Renal cortex interstitium (tissue), 11 donors: ENCODE measurements around the gene PEX14. TPM values are rescaled to one million over a fixed set of nuclear protein-coding genes. Genes with fewer than 3 reads are reported as not detected.

ENCODE experiments used
- DNase-seq, 11 donors: peaks; one replicate each; pipeline ENCODE4 v3.0.0-alpha.2; 2013; ENCODE audit warnings: low read depth in 9 of 11, low spot score in 4 of 11; ENCODE audit errors: extremely low read depth in 1 of 11
- polyA plus RNA-seq, 3 donors: library from polyadenylated mRNA; unstranded; fragments of 120-200 nt; gene quantifications; one replicate each; pipeline ENCODE4 v1.2.1, GENCODE V29; 2013; ENCODE audit not compliant: insufficient read length in 3 of 3

The PEX14 gene
- polyA plus RNA-seq, 3 donors, result 20.5 to 25.2 (median 24.7) TPM

DNA sequence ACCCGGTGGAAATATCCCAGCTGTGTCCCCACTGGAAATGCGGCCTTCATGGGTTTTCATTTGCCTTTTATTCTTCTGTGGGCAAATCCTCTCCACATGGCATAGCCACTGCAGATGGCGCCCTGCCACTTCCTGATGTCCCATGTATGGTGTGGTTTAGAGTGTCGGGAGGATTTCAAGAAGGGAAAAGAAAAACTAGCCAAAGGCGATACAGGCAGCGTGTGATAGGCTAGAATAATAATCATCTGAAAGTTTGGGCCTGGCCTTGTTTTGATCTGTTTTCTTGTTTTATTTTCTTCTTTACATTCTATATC, 123.6 kb downstream of the PEX14 start:
- DNase-seq, result peak in 1 of 11 donors; percentile 19

DNA sequence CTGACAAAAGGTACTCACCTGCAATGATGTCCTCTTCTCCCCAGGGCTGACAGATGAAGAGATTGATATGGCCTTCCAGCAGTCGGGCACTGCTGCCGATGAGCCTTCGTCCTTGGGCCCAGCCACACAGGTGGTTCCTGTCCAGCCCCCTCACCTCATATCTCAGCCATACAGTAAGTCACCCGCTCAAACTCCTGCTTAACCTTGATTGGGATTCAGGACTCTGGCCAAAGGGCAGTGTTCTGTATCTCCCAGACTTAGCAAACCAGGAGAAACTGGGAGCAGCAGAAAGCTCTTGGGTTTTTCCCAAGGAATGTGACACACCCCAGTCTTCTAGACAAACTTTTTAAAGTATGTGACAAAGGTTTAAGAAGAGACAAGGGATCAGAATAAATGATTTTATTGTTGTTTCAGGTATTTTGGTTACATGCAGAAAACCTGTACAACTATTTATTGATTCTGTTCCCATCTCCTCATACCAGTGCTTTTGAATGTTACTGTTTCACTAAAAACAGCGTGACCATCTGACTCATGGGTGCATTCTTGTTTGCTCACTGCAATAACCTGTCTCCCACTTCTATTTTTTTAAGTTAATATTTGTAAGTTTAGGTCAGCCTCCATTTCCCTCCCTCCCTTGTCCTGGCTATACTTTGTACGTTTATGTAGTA, 124.6 kb downstream of the PEX14 start:
- no peak for DNase-seq

DNA sequence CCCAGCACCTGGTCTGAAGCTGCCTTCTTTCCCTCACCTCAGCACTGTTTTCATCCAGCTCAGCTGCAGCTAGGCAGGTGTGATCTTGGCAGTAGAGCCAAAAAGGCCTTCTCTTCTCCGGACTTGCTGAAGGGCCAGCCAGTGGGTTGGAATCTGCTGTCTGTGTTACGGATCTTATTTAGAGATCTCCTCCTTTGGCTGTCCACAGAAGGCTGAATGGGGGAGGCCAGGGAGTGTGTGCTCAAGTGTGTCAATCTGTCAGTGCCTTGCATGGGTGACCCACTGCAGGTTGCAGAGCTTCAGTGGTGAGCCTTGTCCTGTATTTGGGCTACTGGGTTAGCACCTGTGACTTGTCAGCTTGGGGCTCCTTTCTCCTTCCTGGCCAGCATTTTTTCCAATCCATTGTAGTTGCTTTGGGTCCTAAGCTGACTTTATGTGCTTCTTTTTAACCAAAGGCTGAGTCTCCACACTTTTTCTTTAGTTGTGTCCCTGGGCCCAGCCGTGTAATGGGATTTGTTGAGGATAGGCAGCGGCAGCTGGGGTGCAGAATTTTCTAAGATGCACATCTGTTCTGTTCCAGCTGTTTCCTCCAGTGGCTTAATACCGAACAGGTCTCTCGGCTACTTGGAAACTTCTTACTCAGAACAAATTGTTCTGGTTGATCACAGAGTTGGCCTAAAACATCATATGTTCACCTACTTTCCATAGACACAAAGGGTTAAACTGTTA, 126.8 kb downstream of the PEX14 start:
- peak in 1 of 11 donors; percentile 22 for DNase-seq

DNA sequence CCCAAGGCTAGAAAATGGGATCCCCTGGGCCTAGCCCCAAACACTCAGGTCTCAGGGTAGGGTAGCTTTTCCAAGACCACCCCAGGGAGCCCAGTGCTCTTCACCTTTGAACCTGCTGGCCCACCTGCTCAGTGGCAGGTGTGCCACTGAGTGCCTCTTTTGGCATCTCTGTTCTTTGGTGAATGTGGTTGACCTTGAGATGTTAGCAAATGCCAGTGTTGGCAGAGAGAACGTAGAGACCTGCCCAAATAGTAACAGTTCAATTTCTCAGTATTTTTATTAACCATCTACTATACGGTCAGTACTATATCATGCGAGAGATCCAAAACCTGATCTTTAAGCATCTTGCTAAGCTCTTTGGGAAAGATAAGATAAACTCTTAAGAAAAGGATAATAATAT, 128.2 kb downstream of the PEX14 start:
- DNase-seq, result no peak

DNA sequence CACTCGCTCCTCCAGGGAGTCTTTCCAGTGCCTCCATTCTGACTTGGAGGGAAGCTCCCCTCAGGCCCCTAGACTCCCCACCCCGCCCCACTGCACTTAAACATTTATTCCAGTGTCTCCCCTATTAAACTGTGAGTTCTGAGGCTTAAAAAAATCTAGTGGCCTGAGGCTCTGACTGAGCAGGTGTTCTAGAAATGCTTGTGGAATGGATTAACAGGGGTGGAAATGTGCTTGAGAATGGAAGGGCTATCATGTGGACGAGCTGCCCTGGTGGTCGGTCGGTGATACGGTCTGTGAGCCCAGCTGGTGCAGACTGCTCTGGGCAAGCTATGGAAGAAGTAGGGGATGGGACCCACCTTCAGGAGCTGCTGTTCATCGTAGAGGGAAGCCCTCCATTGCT, 130.2 kb downstream of the PEX14 start:
- DNase-seq, result no peak

DNA sequence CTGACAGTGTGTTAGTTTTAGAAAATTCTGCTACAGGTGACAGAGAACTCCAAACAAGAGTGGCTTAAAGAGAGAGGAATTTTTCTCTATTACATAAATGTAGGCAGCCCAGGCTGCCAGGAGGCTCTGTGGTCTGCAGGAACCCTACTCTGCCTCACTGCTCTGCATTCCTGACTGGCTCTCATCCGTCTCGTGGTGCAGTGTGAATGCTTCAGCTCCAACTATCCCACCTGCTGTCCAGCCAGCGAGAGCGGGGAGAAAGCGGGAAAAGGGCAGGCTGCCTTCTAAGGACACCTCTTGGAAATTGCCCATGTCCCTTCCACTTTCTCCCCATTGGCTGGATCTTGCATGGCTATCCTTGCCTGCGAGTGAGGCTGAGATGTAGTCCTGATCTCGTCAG, 131.3 kb downstream of the PEX14 start:
- DNase-seq, result no peak

DNA sequence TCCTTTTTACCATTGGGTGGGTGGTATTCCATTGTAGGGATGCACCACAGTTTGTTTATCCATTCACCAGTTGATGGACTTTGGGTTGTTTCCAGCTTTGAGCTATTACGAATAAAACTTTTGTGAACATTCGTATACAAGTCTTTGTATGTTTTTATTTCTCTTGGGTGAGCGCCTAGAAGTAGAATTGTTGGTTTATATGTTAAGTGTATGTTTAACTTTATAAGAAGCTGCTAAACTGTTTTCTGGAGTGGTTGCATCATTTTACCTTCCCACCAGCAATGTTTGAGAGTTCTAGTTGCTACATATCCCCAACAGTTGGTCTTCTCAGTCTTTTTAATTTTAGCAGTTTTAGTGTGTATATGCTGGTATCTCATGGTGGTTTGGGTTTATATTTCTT, 132.5 kb downstream of the PEX14 start:
- no peak for DNase-seq

DNA sequence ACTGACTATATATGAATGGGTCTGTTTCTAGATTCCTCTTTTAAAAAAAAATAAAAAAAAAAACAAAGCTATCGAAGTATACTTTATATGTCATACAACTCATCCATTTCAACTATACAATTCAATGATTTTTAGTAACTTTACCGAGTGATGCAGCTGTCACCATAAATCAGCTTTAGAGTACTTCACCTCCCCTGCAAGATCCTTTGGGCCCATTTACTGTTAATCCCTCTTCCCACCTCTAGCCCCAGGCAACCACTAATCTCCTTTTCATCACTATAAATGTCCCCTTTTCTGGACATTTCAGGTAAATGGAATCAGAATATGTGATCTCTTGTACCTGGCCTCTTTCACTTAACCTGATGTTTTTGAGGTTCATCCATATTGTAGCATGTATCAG, 133.9 kb downstream of the PEX14 start:
- DNase-seq, result no peak

DNA sequence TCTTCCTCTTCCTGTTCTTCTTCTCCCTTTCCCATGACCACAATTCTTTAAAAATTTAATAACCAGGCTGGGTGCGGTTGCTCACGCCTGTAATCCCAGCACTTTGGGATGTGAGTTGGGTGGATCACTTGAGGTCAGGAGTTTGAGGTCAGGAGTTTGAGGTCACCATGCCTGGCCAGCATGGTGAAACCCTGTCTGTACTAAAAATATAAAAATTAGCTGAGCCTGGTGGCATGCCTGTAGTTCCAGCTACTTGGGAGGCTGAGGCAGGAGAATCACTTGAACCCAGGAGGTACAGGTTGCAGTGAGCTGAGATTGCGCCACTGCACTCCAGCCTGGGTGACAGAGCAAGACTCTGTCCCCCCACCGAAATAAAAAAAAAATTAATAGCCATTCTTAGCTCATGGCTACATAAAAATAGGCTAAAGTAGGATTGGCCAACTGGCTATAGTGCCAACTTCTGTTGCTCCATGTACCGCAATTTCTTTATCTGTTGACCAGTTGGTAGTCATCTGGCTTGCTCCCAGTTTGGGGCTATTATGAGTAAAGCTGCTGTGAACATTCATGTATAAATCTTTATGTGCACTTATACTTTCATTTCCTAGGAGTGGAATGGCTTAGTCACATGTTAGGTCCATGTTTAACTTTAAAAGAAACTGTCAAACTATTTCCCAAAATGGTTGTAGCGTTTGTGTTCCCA, 136.3 kb downstream of the PEX14 start:
- no peak for DNase-seq

DNA sequence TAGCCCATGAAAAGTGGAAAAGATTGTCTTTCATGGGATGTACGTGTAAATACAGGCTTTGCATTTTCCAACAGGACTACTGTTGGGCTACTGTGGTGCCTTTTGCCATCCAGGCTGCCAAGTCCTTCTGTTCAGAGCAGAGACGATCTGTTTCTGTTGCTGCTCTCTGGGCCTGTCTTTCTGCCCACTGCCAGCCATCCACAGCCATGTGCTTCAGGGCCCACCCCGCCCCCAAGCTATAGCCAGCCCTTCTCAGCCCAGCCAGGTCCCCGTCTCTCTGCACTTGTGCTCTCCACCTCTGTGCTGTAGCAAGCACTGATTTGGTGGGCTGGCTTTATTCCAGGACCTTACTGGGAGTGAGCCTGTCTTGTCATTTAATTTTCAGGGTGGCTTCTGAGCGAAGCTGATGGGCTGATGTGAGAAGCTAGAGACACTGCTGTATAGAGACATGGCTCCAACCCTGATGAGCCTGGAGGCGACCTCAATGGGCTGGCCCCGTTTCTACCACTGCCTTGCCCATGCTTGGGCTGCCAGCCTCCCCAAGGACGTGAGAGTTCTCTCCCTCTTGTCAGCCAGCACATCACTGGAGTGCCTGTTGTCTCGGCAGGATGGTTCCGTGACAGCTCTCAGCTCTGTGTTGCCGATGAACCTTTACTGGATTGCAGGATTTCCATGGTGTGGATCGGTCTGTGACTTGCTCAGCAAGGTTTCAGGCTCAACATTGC, 137.8 kb downstream of the PEX14 start:
- no peak for DNase-seq

DNA sequence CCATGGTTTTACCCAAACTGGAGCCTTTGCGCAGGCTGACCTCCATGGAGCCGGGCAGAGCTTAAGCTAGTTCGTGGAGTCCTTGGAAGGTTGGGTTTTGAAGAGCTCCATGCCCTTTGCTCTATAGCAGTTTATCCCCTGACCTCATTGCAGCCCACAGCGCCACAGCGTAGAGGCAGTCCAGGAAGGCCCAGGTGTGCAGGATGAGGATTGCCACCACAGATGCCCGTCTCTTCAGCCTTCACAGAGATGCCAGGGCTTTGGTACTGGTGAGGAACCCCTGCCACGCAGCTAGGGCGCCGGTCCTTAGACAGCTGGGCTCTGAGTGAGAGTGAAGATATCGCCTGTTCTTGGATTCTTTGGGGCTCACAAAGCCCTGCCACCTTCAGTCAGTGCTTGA, 138.6 kb downstream of the PEX14 start:
- no peak for DNase-seq

DNA sequence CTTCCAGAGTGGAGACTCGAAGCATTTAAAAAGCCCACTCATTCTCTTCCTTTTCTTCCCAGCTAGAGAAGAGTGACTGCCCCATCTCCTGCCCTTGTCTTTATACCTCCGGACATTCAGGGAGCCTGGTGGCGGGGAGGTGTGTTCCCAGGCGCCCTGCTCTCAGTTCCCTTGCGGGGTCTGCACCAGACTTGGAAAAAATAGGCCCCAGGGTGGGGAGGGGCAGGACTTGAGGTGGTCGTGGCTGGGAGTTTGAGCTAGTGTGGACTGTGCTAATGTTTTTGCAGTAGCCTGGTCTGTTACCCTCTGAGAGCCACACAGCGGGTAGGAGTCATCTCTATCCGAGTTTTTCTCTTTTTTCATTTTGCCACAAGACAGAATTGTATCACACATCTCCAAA, 139.1 kb downstream of the PEX14 start:
- DNase-seq, result no peak

DNA sequence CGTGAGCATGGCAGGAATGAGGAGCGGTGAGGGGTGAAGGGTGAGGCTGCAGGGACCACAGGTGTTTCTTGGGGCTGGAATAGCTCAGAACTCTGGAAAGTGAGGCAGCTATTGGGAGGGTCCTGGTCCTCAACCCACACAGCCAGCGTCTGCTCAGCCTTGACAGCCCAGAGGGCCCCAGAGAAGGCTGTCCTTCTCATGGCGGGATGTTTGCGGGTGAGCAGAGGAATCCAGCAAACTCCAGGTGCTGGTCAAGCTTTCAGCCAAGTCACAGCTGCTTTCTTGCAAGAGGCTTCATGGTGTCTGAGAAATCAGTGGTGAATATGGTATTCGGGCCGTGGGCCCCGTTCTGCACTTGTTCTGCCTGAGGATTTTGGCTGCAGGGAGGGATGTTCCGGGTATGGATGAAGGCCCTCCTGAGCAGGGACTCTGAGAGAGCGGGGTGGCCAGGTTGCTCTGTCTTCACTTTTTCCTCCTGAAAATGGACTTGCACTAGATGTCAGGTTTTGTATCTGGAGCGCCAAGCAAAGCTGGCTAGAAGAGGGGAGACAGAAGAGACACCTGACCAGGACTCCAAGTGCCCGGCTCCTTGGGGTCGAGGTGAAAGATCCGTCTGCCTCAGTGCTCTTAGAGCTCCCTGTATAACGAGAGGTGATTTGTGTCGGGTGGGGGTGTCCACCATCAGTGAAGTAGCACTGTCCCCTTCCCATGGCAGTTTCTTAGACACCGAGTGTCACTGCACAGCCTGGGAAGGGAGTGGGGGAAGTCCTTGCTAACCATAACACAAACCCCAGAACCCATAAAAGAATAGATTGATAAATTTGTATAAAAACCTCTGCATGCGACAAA, 139.9 kb downstream of the PEX14 start:
- no peak for DNase-seq

DNA sequence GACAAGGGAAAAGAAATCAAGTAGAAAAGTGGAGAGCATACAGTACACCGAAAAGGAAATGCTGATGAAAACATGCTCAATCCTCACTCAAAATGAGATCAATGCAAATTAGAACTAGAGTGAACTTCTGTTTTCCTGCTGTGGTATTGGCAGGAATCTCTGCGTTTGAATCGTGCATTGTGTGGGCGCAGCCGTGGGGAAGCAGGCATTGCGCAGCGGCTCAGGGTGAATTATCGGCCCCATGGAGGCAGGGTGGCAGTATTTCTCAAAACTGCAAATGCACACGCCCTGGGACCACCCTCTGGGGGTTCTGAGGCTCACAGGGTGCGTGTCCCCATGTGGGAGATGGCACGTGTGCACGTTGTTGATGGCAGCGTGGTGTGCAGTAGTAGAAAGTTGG, 140.6 kb downstream of the PEX14 start:
- DNase-seq, result no peak

DNA sequence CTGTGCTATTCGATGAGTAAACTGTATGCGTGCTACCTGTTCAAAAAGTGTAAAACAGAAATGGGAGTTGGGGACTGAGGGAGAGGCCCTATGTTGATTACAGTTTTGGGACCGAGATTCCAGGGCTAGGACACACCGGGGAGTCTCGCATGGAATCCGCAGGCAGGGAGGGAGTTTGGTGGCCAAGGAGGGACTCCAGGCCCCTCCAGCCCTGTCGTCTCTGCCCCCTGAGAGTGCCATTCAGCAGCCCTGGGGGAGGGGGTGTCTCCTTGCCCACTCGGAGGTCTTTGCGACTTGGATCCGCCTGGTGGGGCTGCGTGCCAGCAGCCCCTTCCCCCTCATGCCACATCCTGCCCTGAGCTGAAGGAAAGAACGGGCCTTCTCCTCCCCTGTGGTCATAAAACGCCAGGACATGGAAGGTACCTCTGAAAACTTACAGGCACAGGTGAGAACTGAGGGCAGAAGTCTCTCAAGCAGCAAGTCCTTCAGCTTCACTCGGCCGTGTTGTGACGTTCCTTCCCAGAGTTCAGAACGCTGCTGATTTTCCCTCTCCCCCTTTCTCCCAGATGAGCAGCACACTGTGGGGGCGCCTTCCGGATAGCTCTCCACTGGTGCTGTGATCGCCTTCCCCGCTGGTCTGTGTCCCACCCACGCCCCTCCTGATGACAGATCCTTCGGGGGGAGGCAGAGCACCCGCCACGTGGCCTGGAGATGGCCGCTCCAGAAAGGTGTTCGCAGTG, 141.4 kb downstream of the PEX14 start:
- DNase-seq, result no peak

DNA sequence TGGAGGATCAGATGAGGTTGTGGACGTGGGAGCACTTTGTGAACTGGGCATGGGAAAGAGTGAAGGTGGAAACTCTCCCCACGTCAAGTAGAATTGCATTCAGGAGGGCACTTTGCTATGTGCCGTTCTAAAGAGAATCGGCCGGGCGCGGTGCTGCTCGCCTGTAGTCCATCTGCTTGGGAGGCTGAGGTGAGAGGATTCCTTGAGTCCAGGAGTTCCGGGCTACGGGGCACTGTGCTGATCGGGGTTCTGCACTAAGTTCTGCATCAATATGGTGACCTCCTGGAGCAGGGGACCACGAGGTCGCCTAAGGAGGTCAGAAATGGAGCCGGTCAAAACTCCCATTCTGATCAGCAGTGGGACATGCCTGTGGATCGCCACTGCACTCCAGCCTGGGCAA, 141.9 kb downstream of the PEX14 start:
- no peak for DNase-seq

DNA sequence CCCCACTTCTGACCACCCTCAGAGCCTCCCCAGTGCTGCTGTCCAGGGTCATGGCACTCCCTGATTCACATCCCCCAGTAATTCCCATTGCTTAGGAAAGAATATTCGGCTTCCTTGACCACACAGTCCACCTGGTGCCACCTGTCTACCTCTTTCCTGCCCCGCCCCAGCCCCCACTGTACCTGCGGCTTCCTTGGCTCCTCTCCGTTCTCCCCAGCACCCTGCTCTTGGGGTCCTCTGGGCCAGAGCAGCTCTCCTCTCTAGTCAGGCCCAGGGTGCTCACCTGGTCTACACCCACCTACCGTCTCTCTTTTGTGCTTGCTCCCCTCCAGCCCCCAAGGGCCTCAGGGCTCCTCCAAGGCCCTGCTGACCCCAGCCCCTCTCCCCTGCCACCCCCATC, 142.6 kb downstream of the PEX14 start:
- DNase-seq, result no peak
